Measurements from ENCODE around the gene GTPBP6.
"Not testable (repeated sequence)": the region's sequence is repeated elsewhere in the genome, so short reads cannot be mapped to it uniquely, and the experiment has no call there.

The GTPBP6 gene

GRCh38 chrX:351736-352135 lies 33.1 kb upstream of the GTPBP6 start:
- no peak for DNase-seq

GRCh38 chrX:351324-351641 lies 32.7 kb upstream of the GTPBP6 start:
- not testable (repeated sequence) for DNase-seq

DNA sequence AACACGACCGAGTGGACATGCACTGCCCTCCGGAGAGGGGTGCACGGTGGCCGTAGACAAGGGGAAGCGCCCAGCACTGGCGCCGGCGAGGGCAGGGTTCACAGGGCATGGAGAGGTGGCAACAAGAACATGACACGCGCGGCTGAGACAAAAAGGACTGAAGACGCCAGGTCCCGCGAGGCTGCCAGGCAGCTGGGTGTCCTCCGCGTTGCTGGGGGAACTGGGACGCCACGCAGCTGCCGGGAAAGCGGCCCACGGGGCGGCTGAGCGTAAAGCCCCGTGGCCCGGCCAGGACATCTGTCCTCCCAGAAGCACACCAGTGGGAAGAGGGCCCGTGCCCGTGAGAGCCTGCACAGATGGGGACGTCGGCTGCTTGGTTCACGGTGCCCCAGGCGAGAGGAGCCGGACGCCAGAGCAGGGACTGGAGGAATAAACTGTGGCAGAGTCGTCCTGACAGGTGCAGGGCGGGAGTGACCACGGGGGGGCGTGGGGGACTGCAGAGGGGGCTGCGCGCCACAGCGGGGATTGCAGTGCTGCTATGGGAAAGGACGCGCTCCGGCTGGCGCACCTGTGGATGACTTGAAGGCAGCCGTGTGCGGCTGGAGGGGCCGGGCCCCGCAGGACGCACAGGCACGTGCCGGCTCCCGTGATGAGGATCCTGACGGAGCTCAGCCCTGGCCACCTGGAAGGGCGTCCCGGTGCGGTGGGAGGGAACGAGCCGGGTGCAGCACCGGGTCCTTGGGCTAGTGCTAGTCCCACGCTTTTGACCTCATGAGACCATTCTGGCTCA lies 32.1 kb upstream of the GTPBP6 start:
- DNase-seq = peak in 1 of 14 donors; percentile 26

DNA sequence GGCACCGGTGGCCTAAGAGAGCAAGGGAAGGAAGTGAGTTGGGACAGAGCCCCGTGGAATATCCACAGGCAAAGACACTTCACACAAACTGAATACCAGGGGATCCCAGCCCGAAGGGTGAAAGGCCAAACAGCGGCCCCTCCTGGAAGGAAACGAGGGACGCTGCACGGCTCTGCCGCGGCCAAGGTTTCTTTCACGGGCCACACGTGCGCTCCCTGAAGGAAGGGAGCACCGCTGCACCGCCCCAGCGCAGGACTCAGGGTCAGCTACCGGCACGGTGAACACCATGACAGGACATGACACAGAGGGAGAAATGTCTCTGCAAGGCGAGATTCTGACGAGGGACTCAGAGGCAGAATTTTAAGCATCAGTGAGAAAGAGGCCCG lies 31.5 kb upstream of the GTPBP6 start:
- no peak for DNase-seq

GRCh38 chrX:349702-350101 lies 31.1 kb upstream of the GTPBP6 start:
- no peak for DNase-seq

- peak in 8 of 14 donors; percentile 11 to 72 (median 24) for DNase-seq
Measured at GRCh38 chrX:349196-349595, 30.6 kb upstream of the GTPBP6 start.

DNA sequence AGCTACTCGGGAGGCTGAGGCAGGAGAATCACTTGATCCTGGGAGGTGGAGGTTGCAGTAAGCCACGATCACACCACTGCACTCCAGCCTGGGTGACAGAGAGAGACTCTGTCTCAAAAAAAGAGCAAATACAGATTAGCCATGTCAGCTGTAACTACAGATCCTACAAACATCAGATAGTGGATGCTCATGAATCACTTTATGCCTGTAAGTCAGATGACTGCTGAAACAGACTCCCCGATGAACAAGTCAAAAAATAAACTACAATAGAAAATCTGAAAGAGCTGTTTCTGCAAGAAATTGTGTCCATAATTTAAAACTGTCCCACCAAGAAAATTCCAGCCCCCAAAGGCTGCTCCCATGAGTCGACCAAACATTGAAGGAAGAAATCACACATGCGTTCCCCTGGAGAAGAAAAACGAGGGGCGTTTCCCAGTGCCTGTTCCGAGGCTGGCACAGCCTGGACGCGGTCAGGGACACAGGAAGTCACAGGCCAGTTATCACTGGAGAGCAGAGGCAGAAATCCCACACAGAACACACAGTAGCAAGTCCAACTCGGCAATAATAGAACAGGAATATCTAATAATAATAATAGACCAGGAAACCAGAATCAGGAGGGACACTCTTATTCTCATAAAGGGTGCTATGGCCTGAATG lies 30.0 kb upstream of the GTPBP6 start:
- no peak for DNase-seq

DNA sequence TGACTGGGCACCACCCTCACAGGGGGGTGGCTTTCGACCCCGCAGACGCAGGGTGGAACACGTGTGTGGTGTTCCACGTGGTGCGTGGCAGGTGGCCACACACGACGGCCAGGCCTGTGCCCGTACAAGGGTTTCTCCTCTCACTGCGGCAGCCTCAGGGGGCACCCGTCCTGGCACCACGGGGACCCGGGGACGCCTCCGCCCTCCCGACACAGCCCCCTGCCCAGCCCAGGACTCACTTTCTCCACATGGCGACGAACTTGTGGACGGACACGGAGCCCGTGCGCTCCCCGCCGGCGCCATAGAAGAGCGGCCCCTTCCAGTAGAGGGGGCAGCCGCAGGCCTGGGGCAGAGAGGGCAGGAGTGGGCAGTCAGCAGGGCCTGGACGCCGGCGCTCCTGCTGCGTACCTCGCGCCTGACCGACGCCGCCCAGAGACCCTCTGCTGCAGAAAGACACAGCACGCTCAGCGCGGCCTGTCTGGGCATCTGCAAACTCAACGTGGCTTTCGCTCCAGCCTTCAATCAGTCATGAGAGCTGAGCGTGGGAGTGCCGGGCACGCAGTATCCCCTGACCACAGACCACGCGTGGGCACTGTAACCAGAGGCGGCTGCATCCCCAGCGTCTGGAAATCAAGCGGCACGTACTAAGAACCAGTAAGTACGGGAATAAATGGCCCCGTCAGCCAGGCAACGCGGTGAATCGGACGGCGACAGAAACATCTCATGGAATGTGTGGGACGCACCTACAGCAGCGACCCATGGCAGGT lies 28.9 kb upstream of the GTPBP6 start:
- DNase-seq = no peak

- no peak for DNase-seq
Measured at GRCh38 chrX:346034-346813, 27.6 kb upstream of the GTPBP6 start.

DNA sequence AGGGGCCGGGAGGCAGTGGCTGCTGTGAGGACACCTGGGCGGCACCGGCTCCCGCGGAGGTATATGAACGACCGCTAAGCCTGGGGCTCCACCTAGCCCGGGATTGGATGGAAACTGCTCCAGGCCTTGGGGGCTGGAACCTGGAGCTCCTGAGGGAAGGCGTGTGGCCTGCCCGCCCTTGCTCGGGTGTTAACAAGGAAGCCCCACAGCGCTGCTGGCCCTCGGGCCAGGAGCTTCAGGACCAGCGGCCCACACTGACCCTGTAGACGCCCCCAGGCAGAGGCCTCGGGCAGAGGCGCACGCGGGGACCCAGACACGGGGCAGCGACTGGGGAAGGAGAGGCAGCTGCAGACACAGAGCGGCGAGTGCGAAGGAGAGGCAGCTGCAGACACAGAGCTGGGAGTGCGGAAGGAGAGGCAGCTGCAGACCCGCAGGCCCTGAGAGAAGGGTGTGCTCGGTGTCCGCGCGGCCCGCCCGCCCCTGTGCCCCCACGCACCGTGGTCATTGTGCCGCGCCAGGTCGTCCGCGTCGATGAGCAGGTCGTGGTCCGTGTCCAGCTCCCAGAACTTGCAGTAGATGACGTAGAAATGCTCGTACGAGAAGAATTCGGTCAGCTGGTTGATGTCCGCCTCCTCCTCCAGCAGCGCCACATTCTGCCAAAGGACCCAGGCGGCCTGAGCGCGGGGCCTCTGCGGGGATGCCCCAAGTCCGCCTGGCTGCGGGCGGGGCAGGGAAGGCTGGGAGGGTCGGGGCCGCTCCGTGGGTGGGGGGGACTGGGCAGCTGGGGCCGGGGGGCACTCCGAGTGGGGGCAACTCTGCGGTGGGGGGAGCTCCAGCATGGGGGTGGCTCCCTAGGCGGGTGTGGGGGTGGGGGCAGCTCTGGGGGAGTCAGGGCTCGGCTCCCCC lies 26.7 kb upstream of the GTPBP6 start:
- DNase-seq = no peak

GRCh38 chrX:344371-344901 lies 25.8 kb upstream of the GTPBP6 start:
- DNase-seq = no peak

- no peak for DNase-seq
Measured at GRCh38 chrX:341541-342101, 23.0 kb upstream of the GTPBP6 start.

- no peak for DNase-seq
Measured at GRCh38 chrX:340641-341423, 22.2 kb upstream of the GTPBP6 start.

GRCh38 chrX:340121-340520 lies 21.5 kb upstream of the GTPBP6 start:
- DNase-seq = no peak

DNA sequence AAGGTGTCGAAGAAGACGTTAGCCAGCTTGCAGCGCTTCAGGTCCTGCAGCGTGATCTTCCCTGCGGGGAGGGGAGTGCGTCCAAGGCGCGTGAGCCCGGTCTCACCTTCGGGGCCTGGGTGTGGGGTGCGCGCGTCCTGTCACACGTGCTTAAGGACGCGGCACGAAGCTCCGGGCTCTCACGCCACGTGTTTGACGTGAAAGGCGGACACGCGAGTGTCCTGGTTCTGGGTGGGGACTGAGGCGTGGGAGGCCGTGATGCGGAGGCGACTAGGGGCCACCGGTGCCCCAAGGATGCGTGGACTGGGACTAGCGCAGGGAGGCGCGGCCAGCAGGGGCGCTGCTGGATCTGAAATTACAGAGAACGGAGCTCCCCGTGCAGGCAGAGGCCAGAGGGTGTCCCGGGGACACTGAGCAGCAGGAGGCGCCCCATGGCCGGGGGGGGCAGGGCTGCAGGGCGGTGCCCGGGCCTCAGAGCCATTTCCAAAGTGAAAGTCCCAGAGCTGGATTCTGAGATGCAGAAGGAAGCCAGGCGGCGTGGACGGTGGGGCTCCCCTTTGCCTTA lies 20.3 kb upstream of the GTPBP6 start:
- DNase-seq = no peak

- DNase-seq = no peak
Measured at GRCh38 chrX:338281-338835, 19.8 kb upstream of the GTPBP6 start.

DNA sequence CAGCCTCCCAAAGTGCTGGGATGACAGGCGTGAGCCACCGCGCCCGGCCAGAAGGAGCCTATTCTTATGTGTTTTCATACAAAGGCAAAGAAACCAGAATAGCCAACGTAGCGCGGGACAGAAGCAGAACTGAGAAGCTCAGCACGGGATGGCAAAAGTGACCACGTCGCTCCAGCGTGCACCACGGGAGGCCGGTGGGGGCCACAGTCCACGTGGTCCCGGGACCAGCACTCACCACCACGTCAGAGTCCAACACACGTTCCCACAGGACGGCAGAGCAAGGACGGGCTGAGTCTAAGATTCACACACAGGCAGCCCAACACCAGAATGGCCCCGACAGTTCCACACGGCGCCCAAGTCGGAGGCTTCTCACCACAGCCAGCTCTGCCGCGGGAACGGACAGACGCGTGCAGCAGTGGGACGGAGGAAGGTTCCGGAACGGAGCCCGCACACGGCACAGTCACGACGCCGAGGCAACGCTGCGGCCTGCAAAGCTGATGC lies 18.8 kb upstream of the GTPBP6 start:
- DNase-seq = no peak

DNA sequence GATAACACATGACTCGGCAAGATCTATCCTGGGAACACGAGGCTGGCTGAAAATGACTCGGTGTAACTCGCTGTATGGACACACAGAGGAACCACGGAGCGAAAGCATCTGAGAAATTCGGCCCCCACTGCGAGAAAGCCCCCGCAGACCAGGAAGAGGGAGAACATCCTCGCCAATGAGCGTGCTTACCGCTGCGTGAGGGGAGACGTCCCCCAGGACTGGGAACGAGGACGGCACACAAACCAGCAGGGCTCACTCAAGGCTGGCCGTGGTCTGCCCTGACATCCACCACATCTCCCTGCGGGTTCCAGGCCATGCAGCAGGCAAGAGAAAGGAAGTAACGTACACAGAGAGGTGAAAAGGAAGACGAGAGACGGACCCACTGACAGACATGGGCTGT lies 17.6 kb upstream of the GTPBP6 start:
- DNase-seq = no peak

DNA sequence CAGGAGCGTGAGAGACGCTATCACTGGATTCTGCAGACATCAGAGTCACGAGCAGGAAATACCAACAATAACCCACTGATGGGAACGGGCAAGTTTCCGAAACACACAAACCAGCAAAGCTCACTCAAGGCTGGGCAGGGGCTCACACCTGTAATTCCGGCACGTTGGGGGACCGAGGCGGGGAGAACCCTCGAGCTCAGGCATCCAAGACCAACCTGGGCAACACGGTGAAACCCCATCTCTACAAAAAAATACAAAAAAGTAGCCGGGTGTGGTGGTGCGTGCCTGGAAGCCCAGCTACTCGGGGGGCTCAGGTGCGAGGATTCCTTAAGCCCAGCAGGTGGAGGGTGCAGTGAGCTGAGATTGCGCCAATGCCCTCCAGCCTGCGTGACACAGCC lies 17.2 kb upstream of the GTPBP6 start:
- DNase-seq = no peak

Data from C1 segment of cervical spinal cord (tissue), 14 donors.